HCT116 (cell line): ENCODE results near the gene OSER1.

Experiments used
- CTCF ChIP-seq, 3 experiments: fragments of 200-600 bp in 1 of 3; sonication (generic) in 1 of 3; IDR thresholded peaks in 2 of 3; conservative IDR thresholded peaks in 1 of 3; 2 replicates each; pipeline ENCODE4 v1.5.1; 2012 to 2017; ENCODE audit warnings: low read depth in 2 of 3, low read length in 2 of 3, antibody characterized with exemption in 1 of 3, borderline replicate concordance in 1 of 3, control low read depth in 1 of 3, mild to moderate bottlenecking in 1 of 3, mixed read lengths in 1 of 3, mixed run types in 1 of 3, moderate library complexity in 1 of 3; ENCODE audit not compliant: insufficient read depth in 1 of 3
- POLR2A ChIP-seq: IDR thresholded peaks from 2 replicates; pipeline ENCODE4 v1.7.0; 2011; ENCODE audit warnings: borderline replicate concordance; ENCODE audit not compliant: insufficient read depth, insufficient read length; ENCODE audit errors: extremely low read depth
- POLR2AphosphoS5 ChIP-seq: IDR thresholded peaks from 2 replicates; pipeline ENCODE4 v1.6.1; 2011; ENCODE audit warnings: mild to moderate bottlenecking, low read depth, low read length, moderate library complexity

GRCh38 chr20:44187772-44188709 lies 22.5 kb downstream of the OSER1 start:
- TF ChIP-seq POLR2AphosphoS5 (no peak), CTCF (IDR thresholded peaks at IDR 0.05 in 2 of 3, conservative IDR thresholded peaks at IDR 0.05 in 1 of 3; ENCODE audit: borderline replicate concordance in 1 of 3, insufficient read depth in 1 of 3, low read depth in 2 of 3, low read length in 2 of 3) (no peak), POLR2A (no peak)
